ENCODE results near the gene RNF212.

DNA sequence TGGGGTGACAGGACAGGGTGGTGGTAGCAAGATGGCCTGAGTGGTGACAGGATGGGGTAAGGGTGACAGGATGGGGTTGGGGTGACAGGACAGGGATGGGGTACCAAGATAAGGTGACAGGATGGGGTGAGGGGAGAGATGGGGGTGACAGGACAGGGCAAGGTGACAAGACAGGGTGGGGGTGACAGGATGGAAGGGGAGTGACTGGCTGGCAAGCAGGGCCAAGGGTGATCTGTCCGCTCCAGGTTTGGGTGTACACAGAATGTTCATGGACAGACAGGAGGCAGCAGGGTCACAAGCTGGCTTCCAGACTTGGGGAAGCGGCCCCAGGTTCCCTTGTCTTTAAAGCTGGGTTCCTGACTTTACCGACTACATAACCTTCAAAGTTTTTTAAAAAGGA lies 23.3 kb downstream of the RNF212 start:
- TF ChIP-seq POLR2AphosphoS5 (IDR thresholded peaks at IDR 0.05; ENCODE audit: insufficient read depth, low read depth, low read length) = no peak
- no peak for TF ChIP-seq POLR2A (IDR thresholded peaks at IDR 0.05; ENCODE audit: low read depth, low read length)
